Tibial artery (tissue), 4 donors: ENCODE data around the gene ABCC9.

Experiments used
- DNase-seq, 2 donors: peaks; one replicate each; pipeline ENCODE4 v3.0.0-alpha.2; 2019
- H3K27ac ChIP-seq, 2 donors: fragments of 200-600 bp; sonication (generic) in 1 of 2; 1 replicate in 1 of 2; 2 replicates in 1 of 2; pipeline ENCODE4 v1.5.1; 2018 to 2019; ENCODE audit warnings: mild to moderate bottlenecking in 1 of 2
- H3K27me3 ChIP-seq, 2 donors: fragments of 200-600 bp; sonication (generic) in 1 of 2; one replicate each; pipeline versions ENCODE4 v1.5.1 to v1.6.0; 2016 to 2019
- H3K36me3 ChIP-seq, 3 donors: fragments of 200-600 bp; sonication (generic) in 2 of 3; one replicate each; pipeline ENCODE4 v1.5.1; 2016 to 2019; ENCODE audit warnings: mild to moderate bottlenecking in 2 of 3
- H3K4me1 ChIP-seq, 4 donors: fragments of 200-600 bp; sonication (generic) in 2 of 4; 1 replicate in 3 of 4; 2 replicates in 1 of 4; pipeline ENCODE4 v1.5.1; 2016 to 2019
- H3K4me3 ChIP-seq, 2 donors: fragments of 200-600 bp; sonication (generic) in 1 of 2; 1 replicate in 1 of 2; 2 replicates in 1 of 2; pipeline ENCODE4 v1.5.1; 2018 to 2019; ENCODE audit warnings: mild to moderate bottlenecking in 2 of 2
- H3K9me3 ChIP-seq, 3 donors: fragments of 200-600 bp; sonication (generic) in 1 of 3; one replicate each; pipeline ENCODE4 v1.5.1; 2016 to 2019
- CTCF ChIP-seq, 2 experiments: fragments of 200-600 bp in 1 of 2; fragments of 450-650 bp in 1 of 2; IDR thresholded peaks; one replicate each; pipeline ENCODE4 v1.5.1; 2017 to 2019; ENCODE audit warnings: antibody characterized with exemption in 2 of 2, mild to moderate bottlenecking in 1 of 2, moderate library complexity in 1 of 2
- intact Hi-C: fragments of 100-400 bp; cut with DNase I; formaldehyde crosslinking; loops from one replicate; pipeline ENCODE4 v1.15.0; 2023; ENCODE audit warnings: low total_unique reads

The ABCC9 gene

DNA sequence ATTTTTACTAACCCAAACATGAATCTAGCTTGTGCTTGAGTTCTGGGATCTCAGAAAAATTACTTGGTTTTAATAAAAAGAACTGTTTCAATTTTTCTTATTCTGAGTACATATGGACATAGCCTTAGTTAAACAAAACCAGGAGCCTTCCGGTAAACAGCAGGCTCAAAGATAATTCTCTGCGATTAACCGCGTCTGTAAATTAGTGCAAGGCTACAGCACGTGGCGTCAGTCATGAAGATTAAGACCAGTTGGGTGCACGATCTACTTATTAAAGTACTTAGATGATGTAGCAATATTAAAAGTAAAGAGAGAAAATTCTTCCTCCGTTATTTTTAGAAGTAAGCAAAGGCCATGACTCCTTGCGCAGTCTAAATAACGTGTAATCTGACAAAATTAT, 167.4 kb downstream of the ABCC9 start:
- Histone ChIP-seq H3K36me3 (no peaks in the 10 kb centered on the region), H3K4me3 (peak overlapping the region; percentile 68 to 84), H3K9me3 (no peaks in the 10 kb centered on the region), H3K27me3 (no peaks in the 10 kb centered on the region), H3K27ac (peak overlapping the region; percentile 86 to 89), H3K4me1 (peaks cover 0 to 21% (median 2%) of the 10 kb centered on the region in 4 donors)
- no peak for TF ChIP-seq CTCF (IDR thresholded peaks at IDR 0.05)
- no peak for DNase-seq
- intact Hi-C loops: loop anchor here (5.0 kb wide), 1 partner anchor 168 kb away; the partner anchor contains the start of gene ABCC9

DNA sequence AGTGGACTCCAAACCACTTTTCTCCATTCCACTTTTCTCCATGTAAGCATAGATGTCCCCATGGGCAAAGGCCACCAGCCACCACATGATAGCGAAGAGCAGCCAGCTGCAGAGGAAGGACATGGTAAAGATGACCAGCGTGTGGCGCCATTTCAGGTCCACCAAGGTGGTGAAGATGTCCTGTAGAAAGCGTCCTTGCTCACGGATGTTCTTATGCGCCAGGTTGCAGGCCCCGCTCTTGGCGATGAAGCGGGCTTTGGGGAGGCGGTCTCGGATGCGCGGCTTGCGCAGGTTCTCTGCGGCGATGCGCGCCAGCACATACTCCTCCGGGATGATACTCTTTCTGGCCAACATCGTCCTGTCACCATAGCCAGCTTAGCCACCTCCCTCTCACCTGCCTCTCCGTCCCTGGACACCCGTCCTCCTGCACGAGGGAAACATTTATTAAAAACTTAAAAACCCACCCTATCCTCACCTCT, 167.9 kb downstream of the ABCC9 start:
- DNase-seq: peak; percentile 57 to 80
- peak overlapping the region; percentile 86 to 89 for H3K27ac ChIP-seq
- H3K27me3 ChIP-seq: no peaks in the 10 kb centered on the region
- peaks cover 0 to 21% (median 2%) of the 10 kb centered on the region in 4 donors for H3K4me1 ChIP-seq
- no peaks in the 10 kb centered on the region for H3K36me3 ChIP-seq
- intact Hi-C loops: loop anchor here (5.0 kb wide), 1 partner anchor 169 kb away; the partner anchor contains the start of gene ABCC9
- no peaks in the 10 kb centered on the region for H3K9me3 ChIP-seq
- TF ChIP-seq CTCF (IDR thresholded peaks at IDR 0.05): peak; percentile 22 to 31
- H3K4me3 ChIP-seq: peak overlapping the region; percentile 68 to 84

- intact Hi-C loops: loop anchor here (5.0 kb wide), 1 partner anchor 171 kb away; the partner anchor contains the start of gene ABCC9
- Histone ChIP-seq H3K9me3 (no peaks in the 10 kb centered on the region), H3K27me3 (no peaks in the 10 kb centered on the region), H3K36me3 (peaks cover 0 to 3% (median 1%) of the 10 kb centered on the region in 3 donors), H3K27ac (no peak overlapping the region), H3K4me3 (no peak overlapping the region), H3K4me1 (peaks cover 0 to 19% (median 2%) of the 10 kb centered on the region in 4 donors)
- TF ChIP-seq CTCF (IDR thresholded peaks at IDR 0.05): no peak
- no peak for DNase-seq
Observed at GRCh38 chr12:21771311-21771710, 169.9 kb downstream of the ABCC9 start.

DNA sequence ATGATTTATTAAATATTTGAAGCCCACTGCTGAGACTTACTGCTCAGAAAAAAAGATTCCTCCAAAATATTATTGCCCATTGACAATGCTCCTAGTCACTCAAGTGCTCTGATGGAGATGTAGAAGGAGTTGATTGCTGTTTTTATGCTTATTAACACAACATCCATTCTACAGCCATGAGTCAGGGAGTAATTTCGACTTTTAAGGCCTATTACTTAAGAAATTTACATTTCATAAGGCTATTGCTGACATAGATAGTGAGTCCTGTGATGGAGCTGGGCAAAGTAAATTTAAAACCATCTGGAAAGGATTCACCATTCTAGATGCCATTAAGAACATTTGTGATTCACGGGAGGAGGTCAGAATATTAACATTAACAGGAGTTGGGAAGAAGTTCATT, 171.9 kb downstream of the ABCC9 start:
- Histone ChIP-seq H3K27me3 (no peaks in the 10 kb centered on the region), H3K4me1 (peaks cover 0 to 7% (median 0%) of the 10 kb centered on the region in 4 donors), H3K9me3 (no peaks in the 10 kb centered on the region), H3K36me3 (peaks cover 9 to 13% (median 11%) of the 10 kb centered on the region in 3 donors), H3K4me3 (no peak overlapping the region), H3K27ac (no peak overlapping the region)
- TF ChIP-seq CTCF (IDR thresholded peaks at IDR 0.05): no peak
- DNase-seq: no peak
- intact Hi-C loops: no loop called here

DNA sequence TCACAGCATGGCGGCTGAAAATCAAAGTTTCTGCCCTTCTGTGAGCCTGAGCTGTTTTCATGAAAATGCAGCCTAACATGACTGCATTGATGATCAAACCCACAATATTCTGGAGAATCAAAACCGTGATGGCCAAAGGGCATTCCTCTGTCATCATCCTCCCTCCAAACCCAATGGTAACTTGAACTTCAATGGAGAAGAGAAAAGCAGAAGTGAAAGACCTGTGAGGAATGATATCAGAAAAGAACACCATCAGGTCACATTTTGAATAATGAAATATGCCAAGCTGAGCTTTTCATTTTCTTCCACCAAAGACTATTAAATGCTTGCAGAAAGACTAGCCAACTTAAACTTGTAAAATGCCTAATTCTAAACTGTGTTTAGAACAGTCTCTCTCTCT, 174.8 kb downstream of the ABCC9 start:
- H3K4me1 ChIP-seq: no peaks in the 10 kb centered on the region
- no peak for TF ChIP-seq CTCF (IDR thresholded peaks at IDR 0.05)
- no peaks in the 10 kb centered on the region for H3K27me3 ChIP-seq
- H3K36me3 ChIP-seq: peaks cover 9 to 13% (median 11%) of the 10 kb centered on the region in 3 donors
- DNase-seq: no peak
- intact Hi-C loops: no loop called here
- no peaks in the 10 kb centered on the region for H3K9me3 ChIP-seq
- no peak overlapping the region for H3K4me3 ChIP-seq
- no peak overlapping the region for H3K27ac ChIP-seq
